ENCODE data around the gene ITGBL1. TPM values are rescaled to one million over a fixed set of nuclear protein-coding genes. Genes with fewer than 3 reads are reported as not detected.

ITGBL1 gene
- total RNA-seq = 62.5 and 105 TPM in 2 replicates

GRCh38 chr13:101452519-101453485, at the start of gene ITGBL1:
Gene ITGBL1 (plus strand): TSS chr13:101452675. CDS start chr13:101452834, 159 bp downstream.

GRCh38 chr13:101416181-101417042, 36.1 kb upstream of the ITGBL1 start, which contains the start of gene NALCN:
Gene NALCN (minus strand): TSS chr13:101416508. CDS start chr13:101399126, 17,382 bp downstream.

Other genes with a start within 250 kb of the ITGBL1 start
- gene NALCN, start 36.2 kb upstream of the ITGBL1 start, total RNA-seq = 27.6 and 32.8 TPM in 2 replicates

All from regular cardiac myocyte (primary cell).